ENCODE measurements around the gene PDGFB.

Gene PDGFB

GRCh38 chr22:39263626-39264348 lies 19.0 kb upstream of the PDGFB start:
- no peak for TF ChIP-seq CTCF (IDR thresholded peaks at IDR 0.05)
- no peaks in the 10 kb centered on the region for H3K4me1 ChIP-seq (ENCODE audit: control insufficient read depth in 1 of 2, insufficient read depth in 1 of 2, low read depth in 1 of 2, low read length in 1 of 2)
- no peaks in the 10 kb centered on the region for H3K9me3 ChIP-seq
- H3K27me3 ChIP-seq = peaks cover 29% of the 10 kb centered on the region
- no peak overlapping the region for H3K4me3 ChIP-seq (ENCODE audit: low read depth in 1 of 2, low read length in 1 of 2)
- no peak overlapping the region for H3K27ac ChIP-seq
- no peaks in the 10 kb centered on the region for H3K36me3 ChIP-seq

- Histone ChIP-seq H3K27ac (no peak overlapping the region), H3K36me3 (no peaks in the 10 kb centered on the region)
- TF ChIP-seq CTCF (IDR thresholded peaks at IDR 0.05) = no peak
Observed at GRCh38 chr22:39259666-39260065, 14.9 kb upstream of the PDGFB start.

GRCh38 chr22:39257901-39258475 lies 13.2 kb upstream of the PDGFB start:
- H3K9me3 ChIP-seq = no peaks in the 10 kb centered on the region
- H3K27me3 ChIP-seq = peaks cover 56% of the 10 kb centered on the region
- no peak for TF ChIP-seq CTCF (IDR thresholded peaks at IDR 0.05)

More at GRCh38 chr22:39259666-39260065, 14.9 kb upstream of the PDGFB start:
- Histone ChIP-seq H3K9me3 (no peaks in the 10 kb centered on the region), H3K4me1 (ENCODE audit: control insufficient read depth in 1 of 2, insufficient read depth in 1 of 2, low read depth in 1 of 2, low read length in 1 of 2) (no peaks in the 10 kb centered on the region), H3K27me3 (peaks cover 54% of the 10 kb centered on the region), H3K4me3 (ENCODE audit: low read depth in 1 of 2, low read length in 1 of 2) (no peak overlapping the region)

GRCh38 chr22:39256979-39257378 lies 12.2 kb upstream of the PDGFB start:
- Histone ChIP-seq H3K4me1 (ENCODE audit: control insufficient read depth in 1 of 2, insufficient read depth in 1 of 2, low read depth in 1 of 2, low read length in 1 of 2) (no peaks in the 10 kb centered on the region), H3K27me3 (peaks cover 66% of the 10 kb centered on the region)
- TF ChIP-seq CTCF (IDR thresholded peaks at IDR 0.05) = no peak

More at GRCh38 chr22:39257901-39258475, 13.2 kb upstream of the PDGFB start:
- H3K4me3 ChIP-seq (ENCODE audit: low read depth in 1 of 2, low read length in 1 of 2) = no peak overlapping the region
- no peaks in the 10 kb centered on the region for H3K36me3 ChIP-seq
- no peaks in the 10 kb centered on the region for H3K4me1 ChIP-seq (ENCODE audit: control insufficient read depth in 1 of 2, insufficient read depth in 1 of 2, low read depth in 1 of 2, low read length in 1 of 2)
- no peak overlapping the region for H3K27ac ChIP-seq

GRCh38 chr22:39256186-39256552 lies 11.4 kb upstream of the PDGFB start:
- no peak overlapping the region for H3K4me3 ChIP-seq (ENCODE audit: low read depth in 1 of 2, low read length in 1 of 2)
- TF ChIP-seq CTCF (IDR thresholded peaks at IDR 0.05) = no peak
- H3K27ac ChIP-seq = no peak overlapping the region
- no peaks in the 10 kb centered on the region for H3K9me3 ChIP-seq
- H3K36me3 ChIP-seq = no peaks in the 10 kb centered on the region
- H3K27me3 ChIP-seq = peaks cover 74% of the 10 kb centered on the region
- H3K4me1 ChIP-seq (ENCODE audit: control insufficient read depth in 1 of 2, insufficient read depth in 1 of 2, low read depth in 1 of 2, low read length in 1 of 2) = no peaks in the 10 kb centered on the region

More at GRCh38 chr22:39256979-39257378, 12.2 kb upstream of the PDGFB start:
- no peaks in the 10 kb centered on the region for H3K9me3 ChIP-seq
- H3K36me3 ChIP-seq = no peaks in the 10 kb centered on the region
- no peak overlapping the region for H3K27ac ChIP-seq
- H3K4me3 ChIP-seq (ENCODE audit: low read depth in 1 of 2, low read length in 1 of 2) = no peak overlapping the region

All from neutrophil (primary cell).